HG03135 (cell line): ENCODE results near the gene APBA2.
"Not testable (repeated sequence)": the region's sequence is repeated elsewhere in the genome, so short reads cannot be mapped to it uniquely, and the experiment has no call there.

Experiments used
- ATAC-seq: cut with Tn5 transposase; IDR thresholded peaks from one replicate; pipeline ENCODE4 v1.9.1; 2021; ENCODE audit warnings: mild to moderate bottlenecking, moderate library complexity; ENCODE audit not compliant: unreplicated experiment

APBA2 gene

GRCh38 chr15:28885630-28886430, at the start of gene APBA2:
TSS of gene APBA2 (plus strand) at chr15:28885974. CDS start at chr15:29053885, 167,911 bp downstream.
- ATAC-seq, result no peak

GRCh38 chr15:28840285-28840684, 45.5 kb upstream of the APBA2 start:
- ATAC-seq, result not testable (repeated sequence)

- ATAC-seq, result not testable (repeated sequence)
Measured at GRCh38 chr15:28842210-28842609, 43.6 kb upstream of the APBA2 start.

DNA sequence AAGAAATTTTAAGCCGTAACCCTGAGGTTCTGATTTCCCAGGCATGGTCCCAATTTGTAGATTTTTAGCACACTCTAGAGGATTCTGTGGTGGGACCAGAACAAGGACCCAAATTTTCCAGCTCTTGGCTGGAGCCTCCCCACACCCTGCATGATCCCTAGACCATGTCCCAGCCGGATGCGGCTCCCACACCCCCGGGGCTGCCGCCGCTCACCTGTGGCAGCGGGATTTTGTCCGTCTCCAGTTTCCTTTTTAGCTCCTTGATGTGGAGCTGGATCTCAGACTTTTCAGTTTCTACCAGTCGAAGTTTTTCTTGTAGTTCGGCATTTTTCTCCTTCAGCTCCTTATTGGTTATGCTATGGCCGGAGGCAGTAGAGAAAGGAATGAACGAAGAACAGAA, 42.3 kb upstream of the APBA2 start:
- ATAC-seq, result not testable (repeated sequence)

GRCh38 chr15:28844147-28844546, 41.6 kb upstream of the APBA2 start:
- ATAC-seq, result not testable (repeated sequence)

GRCh38 chr15:28847247-28847646, 38.5 kb upstream of the APBA2 start:
- ATAC-seq, result not testable (repeated sequence)

GRCh38 chr15:28847959-28848358, 37.8 kb upstream of the APBA2 start:
- not testable (repeated sequence) for ATAC-seq

DNA sequence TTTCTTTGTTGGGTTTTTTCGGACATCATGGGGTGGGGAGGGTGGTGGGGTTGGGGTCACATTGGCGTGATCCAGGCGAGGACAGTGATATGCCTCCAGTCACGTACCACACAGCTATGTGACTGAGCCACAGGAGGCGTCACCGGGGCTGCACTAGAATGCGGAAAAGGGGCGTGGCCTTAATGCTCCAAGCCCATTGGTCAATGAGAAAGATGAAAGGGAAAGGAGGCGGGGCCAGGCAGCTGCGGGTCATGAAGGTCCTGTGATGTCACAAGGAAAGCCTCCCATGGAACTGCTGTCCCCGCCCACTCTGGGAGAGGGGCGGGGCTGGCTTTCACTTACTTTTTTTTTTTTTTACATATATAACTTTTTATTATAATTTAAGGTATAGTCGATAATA, 37.3 kb upstream of the APBA2 start, which contains the start of gene GOLGA6L7:
Gene GOLGA6L7 (minus strand): TSS at position 124 of the 400 bp plus-strand sequence. CDS start 95 bp downstream, at position 29.
- ATAC-seq, result not testable (repeated sequence)

GRCh38 chr15:28849271-28849670, 36.5 kb upstream of the APBA2 start:
- not testable (repeated sequence) for ATAC-seq

GRCh38 chr15:28849766-28850165, 36.0 kb upstream of the APBA2 start:
- ATAC-seq, result not testable (repeated sequence)

- ATAC-seq, result not testable (repeated sequence)
Measured at GRCh38 chr15:28853654-28854053, 32.1 kb upstream of the APBA2 start.

GRCh38 chr15:28854578-28854977, 31.2 kb upstream of the APBA2 start:
- not testable (repeated sequence) for ATAC-seq

DNA sequence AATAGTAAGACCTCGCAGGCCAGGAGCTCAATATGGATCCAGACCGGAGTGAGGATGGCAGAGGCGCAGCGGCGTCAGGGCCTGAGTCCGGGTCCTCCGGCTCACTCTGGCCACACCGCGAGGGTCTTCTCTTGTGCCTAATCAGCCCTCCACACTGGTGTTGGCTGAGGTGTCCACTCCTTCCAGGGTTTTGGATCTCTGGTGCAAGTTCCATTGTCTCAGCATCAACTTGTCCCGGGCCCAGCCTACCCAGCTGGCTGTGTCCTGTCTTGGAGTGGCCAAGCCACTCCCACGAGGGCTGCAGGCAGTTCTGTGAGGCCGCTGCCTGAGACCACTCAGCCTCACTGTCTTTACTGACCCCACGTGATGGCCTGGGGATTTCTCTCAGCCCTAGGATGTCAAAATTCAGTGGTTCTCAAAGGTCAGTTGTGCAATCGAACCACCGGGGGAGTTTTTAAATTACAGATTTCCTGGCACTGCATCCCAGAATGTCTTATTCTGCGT, 24.7 kb upstream of the APBA2 start:
- ATAC-seq, result no peak

DNA sequence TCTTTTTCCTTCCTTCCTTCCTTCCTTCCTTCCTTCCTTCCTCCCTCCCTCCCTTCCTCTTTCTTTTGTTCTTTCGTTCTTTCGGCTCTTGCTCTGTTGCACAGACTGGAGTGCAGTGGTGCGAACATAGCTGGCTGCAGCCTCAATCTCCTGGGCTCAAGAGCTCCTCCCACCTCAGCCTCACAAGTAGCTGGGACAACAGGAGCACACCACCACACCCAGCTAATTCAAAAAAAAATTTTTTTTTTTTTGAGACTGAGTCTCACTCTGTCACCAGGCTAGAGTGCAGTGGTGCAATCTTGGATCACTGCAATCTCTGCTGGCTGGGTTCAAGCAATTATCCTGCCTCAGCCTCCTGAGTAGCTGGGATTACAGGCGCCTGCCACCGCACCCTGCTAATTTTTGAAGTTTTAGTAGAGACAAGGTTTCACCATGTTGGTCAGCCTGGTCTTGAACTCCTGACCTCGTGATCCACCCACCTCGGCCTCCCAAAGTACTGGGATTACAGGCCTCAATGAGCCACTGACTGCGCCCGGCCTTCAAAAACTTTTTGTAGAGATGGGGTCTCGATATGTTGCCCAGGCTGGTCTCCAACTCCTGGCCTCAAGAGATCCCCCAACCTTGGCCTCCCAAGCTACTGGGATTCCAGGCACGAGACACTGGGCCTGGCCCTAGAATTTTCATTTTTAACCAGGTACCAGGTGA, 24.0 kb upstream of the APBA2 start:
- not testable (repeated sequence) for ATAC-seq

- no peak for ATAC-seq
Measured at GRCh38 chr15:28868744-28869345, 16.9 kb upstream of the APBA2 start.

DNA sequence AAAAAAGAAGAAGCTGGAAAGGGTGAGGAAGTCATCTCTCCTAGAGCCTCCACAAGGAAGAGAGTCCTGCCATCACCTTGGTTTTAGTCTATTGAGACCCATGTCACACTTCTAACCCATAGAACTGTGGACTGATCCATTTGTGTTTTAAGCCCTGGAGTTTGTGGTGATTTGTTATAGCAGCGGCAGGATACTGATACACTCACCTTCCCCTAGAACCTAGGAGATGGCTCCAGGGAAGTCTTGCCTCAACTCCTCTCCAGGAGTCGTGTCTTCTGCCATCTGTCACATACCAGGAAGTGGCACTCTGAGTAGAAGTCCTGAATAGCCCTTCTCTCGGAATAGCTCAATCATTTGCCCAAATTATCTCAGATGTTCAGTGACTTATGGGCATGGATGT, 14.6 kb upstream of the APBA2 start:
- no peak for ATAC-seq

GRCh38 chr15:28873006-28873405, 12.8 kb upstream of the APBA2 start:
- ATAC-seq, result no peak

GRCh38 chr15:28873585-28874190, 12.1 kb upstream of the APBA2 start:
- ATAC-seq, result no peak

DNA sequence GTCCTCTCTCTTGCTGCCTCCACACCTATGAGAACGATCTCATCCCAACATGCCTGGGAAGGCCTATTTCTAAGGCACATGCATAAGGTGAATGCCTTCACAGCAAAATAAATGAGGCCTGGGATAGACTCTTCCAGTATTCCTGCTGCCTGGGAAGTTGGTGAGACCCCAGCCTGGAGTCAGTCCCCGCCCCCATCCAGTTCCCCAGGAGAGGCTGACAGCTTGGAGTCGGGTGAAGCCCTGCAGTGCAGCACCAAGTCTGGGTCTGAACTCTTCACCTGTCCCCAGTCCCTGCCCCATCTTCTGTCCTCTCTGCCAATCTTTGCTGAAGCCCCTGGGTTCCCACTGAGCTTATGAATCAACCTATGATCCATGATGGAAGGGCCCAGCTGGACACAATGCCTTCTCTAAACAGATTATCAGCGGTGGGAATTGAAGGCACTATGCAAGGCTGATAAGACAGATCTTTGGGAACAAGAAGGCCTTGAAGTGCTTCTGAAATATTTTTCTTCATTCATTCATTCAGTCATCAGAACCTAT, 10.2 kb upstream of the APBA2 start:
- ATAC-seq, result no peak

GRCh38 chr15:28876131-28876844, 9.5 kb upstream of the APBA2 start:
- no peak for ATAC-seq
